Keratinocyte (primary cell): ENCODE results near the gene AFF2.

ENCODE experiments used
- CTCF ChIP-seq, 3 experiments: IDR thresholded peaks in 1 of 3; conservative IDR thresholded peaks in 1 of 3; optimal IDR thresholded peaks in 1 of 3; 2 replicates in 2 of 3; 3 replicates in 1 of 3; pipeline versions ENCODE3 to v1.5.1; 2011; ENCODE audit warnings: low read length in 3 of 3, mild to moderate bottlenecking in 3 of 3, moderate library complexity in 2 of 3, control low read depth in 1 of 3, inconsistent platforms in 1 of 3; ENCODE audit not compliant: insufficient read depth in 2 of 3; ENCODE audit errors: extremely low read depth in 1 of 3
- EZH2 ChIP-seq: IDR thresholded peaks from one replicate; pipeline ENCODE4 v1.6.1; 2012; ENCODE audit warnings: inconsistent platforms, mild to moderate bottlenecking, low read length, moderate library complexity

- no peak for TF ChIP-seq CTCF (optimal IDR thresholded peaks at IDR 0.05 in 1 of 3, IDR thresholded peaks at IDR 0.05 in 1 of 3, conservative IDR thresholded peaks at IDR 0.05 in 1 of 3; ENCODE audit: extremely low read depth in 1 of 3, insufficient read depth in 2 of 3, low read length in 3 of 3)
- no peak for TF ChIP-seq EZH2
These were observed 76.0 kb downstream of the AFF2 start for GRCh38 chrX:148576396-148576795.
